HepG2 (cell line): ENCODE data around the gene AUTS2. TPM values are rescaled to one million over a fixed set of nuclear protein-coding genes. Genes with fewer than 3 reads are reported as not detected.

ENCODE experiments used
- ATAC-seq: fragments of 200-7000 bp; cut with Tn5 transposase; 3 replicates; pipeline ENCODE4 v1.9.1; 2020; ENCODE audit warnings: mild to moderate bottlenecking, moderate library complexity
- BruUV-seq: library from RNA; stranded (reverse); fragments of 400-500 nt; replicated peaks from 2 replicates; lab custom pipeline; 2021; lab: Mats Ljungman, UMichigan
- CTCF ChIA-PET: fragments of 300-600 bp; formaldehyde crosslinking; extraction: SDS; loops from one replicate; lab custom pipeline; 2021; ENCODE audit warnings: low total read pairs, inconsistent platforms, low intra/inter-chr PET ratio; lab: Yijun Ruan, JAX
- POLR2A ChIA-PET: fragments of 350-600 bp; sonication (Branson Sonifier 250); formaldehyde crosslinking; loops from one replicate; lab custom pipeline; 2020; ENCODE audit warnings: antibody characterized with exemption, inconsistent platforms; lab: Yijun Ruan, JAX
- DNase-seq: peaks from one replicate; pipeline ENCODE4 v3.0.0-alpha.2; 2015; ENCODE audit warnings: low spot score
- FAIRE-seq: peaks from 3 replicates; lab custom pipeline; 2011; peaks lifted over from hg19 to GRCh38; lab: Jason Lieb, UNC
- H2AFZ ChIP-seq: one replicate; pipeline ENCODE4 v1.6.1; 2011; ENCODE audit warnings: low read length, inconsistent platforms
- H3K27ac ChIP-seq: fragments of 300-600 bp; 3 replicates; pipeline ENCODE4 v1.8.0; 2011; ENCODE audit warnings: mixed run types, mild to moderate bottlenecking, mixed read lengths, low read length, inconsistent platforms; ENCODE audit not compliant: insufficient read depth; ENCODE audit errors: extremely low read length
- H3K27me3 ChIP-seq, 2 experiments: fragments of 200-600 bp in 1 of 2; 2 replicates in 1 of 2; 3 replicates in 1 of 2; pipeline versions ENCODE4 v1.6.0 to v1.8.0; 2011; ENCODE audit warnings: low read length in 2 of 2, mild to moderate bottlenecking in 2 of 2, moderate library complexity in 2 of 2, inconsistent platforms in 1 of 2; ENCODE audit not compliant: insufficient read depth in 2 of 2, control insufficient read depth in 1 of 2
- H3K36me3 ChIP-seq, 2 experiments: fragments of 200-600 bp in 1 of 2; replicated peaks in 1 of 2; 2 replicates in 1 of 2; 3 replicates in 1 of 2; pipeline versions ENCODE4 v1.5.1 to v1.8.0; 2011; ENCODE audit warnings: low read length in 2 of 2, inconsistent platforms in 1 of 2; ENCODE audit not compliant: insufficient read depth in 2 of 2, control insufficient read depth in 1 of 2
- H3K4me1 ChIP-seq: 2 replicates; pipeline ENCODE4 v1.5.1; 2012; ENCODE audit warnings: low read length, inconsistent platforms; ENCODE audit not compliant: insufficient read depth
- H3K4me2 ChIP-seq: 2 replicates; pipeline ENCODE4 v1.6.0; 2011; ENCODE audit warnings: low read depth, low read length, inconsistent platforms
- H3K4me3 ChIP-seq, 3 experiments: fragments of 200-600 bp in 1 of 3; sonication (generic), shearing (Covaris generic) in 1 of 3; replicated peaks in 1 of 3; 2 replicates each; pipeline ENCODE4 v1.5.1; 2011 to 2016; ENCODE audit warnings: low read length in 3 of 3, inconsistent platforms in 2 of 3, low read depth in 2 of 3, mild to moderate bottlenecking in 2 of 3, control low read depth in 1 of 3, mixed read lengths in 1 of 3; ENCODE audit not compliant: insufficient read depth in 1 of 3
- H3K79me2 ChIP-seq: one replicate; pipeline ENCODE4 v1.6.1; 2011; ENCODE audit warnings: low read length, inconsistent platforms; ENCODE audit not compliant: insufficient read depth
- H3K9ac ChIP-seq: 2 replicates; pipeline ENCODE4 v1.6.0; 2011; ENCODE audit warnings: mild to moderate bottlenecking, low read depth, low read length, inconsistent platforms; ENCODE audit not compliant: insufficient read depth
- H3K9me3 ChIP-seq: 2 replicates; pipeline ENCODE4 v1.5.1; 2012; ENCODE audit warnings: mild to moderate bottlenecking, low read length
- H4K20me1 ChIP-seq: 2 replicates; pipeline ENCODE4 v1.6.0; 2011; ENCODE audit warnings: inconsistent platforms, mild to moderate bottlenecking, low read length, moderate library complexity; ENCODE audit not compliant: insufficient read depth
- MEF2D ChIP-seq: sonication (generic); formaldehyde crosslinking; IDR thresholded peaks from 2 replicates; pipeline ENCODE4 v1.5.1; 2020; ENCODE audit warnings: mild to moderate bottlenecking, missing genetic modification reagents
- SMC3 ChIP-seq: IDR thresholded peaks from 2 replicates; pipeline ENCODE4 v1.6.1; 2011; ENCODE audit warnings: low read length, improper control_type of control experiment
- ZFP36L1 ChIP-seq: sonication (generic); formaldehyde crosslinking; IDR thresholded peaks from 2 replicates; pipeline ENCODE4 v1.8.0; 2022; ENCODE audit warnings: mild to moderate bottlenecking, missing genetic modification reagents, moderate library complexity
- ZNF234 ChIP-seq: sonication (generic); formaldehyde crosslinking; conservative IDR thresholded peaks from 2 replicates; pipeline ENCODE4 v1.5.1; 2020; ENCODE audit warnings: mild to moderate bottlenecking, missing genetic modification reagents
- ZNF513 ChIP-seq: sonication (generic); formaldehyde crosslinking; conservative IDR thresholded peaks from 2 replicates; pipeline ENCODE4 v1.5.0; 2020; ENCODE audit warnings: missing genetic modification reagents
- ZNF549 ChIP-seq: sonication (generic); formaldehyde crosslinking; IDR thresholded peaks from 2 replicates; pipeline ENCODE4 v1.5.0; 2020; ENCODE audit warnings: missing genetic modification reagents
- ZNF709 ChIP-seq: sonication (generic); formaldehyde crosslinking; IDR thresholded peaks from 2 replicates; pipeline ENCODE4 v1.5.0; 2020; ENCODE audit warnings: mild to moderate bottlenecking, missing genetic modification reagents
- WGBS: methylation state at CpG from one replicate; pipeline ENCODE4 v1.1.6; 2017; ENCODE audit warnings: low lambda C conversion rate; 5-methylcytosine and 5-hydroxymethylcytosine counted together
- in situ Hi-C: cut with HindIII; loops from 2 replicates; pipeline ENCODE4 v1.10.0; 2017; ENCODE audit warnings: low pct_unique_long_range_greater_than_20kb; ENCODE audit not compliant: extremely low pct_ligation_motif_present
- intact Hi-C: fragments of 100-400 bp; cut with micrococcal nuclease; formaldehyde crosslinking; loops from one replicate; pipeline ENCODE4 v1.10.0; 2022; ENCODE audit not compliant: unreplicated experiment
- polyA plus RNA-seq, 8 experiments: library from polyadenylated mRNA; depleted of rRNA in 3 of 8; stranded (reverse) in 7 of 8; unstranded in 1 of 8; fragments of >200 nt; fragmentation: Illumina TruSeq in 4 of 8; extraction: Trizol in 4 of 8; gene quantifications; 2 replicates each; pipeline versions ENCODE4 v1.2.1 to v1.2.3, GENCODE V29; 2011 to 2016; ENCODE audit warnings: low read depth in 4 of 8, missing spikeins in 1 of 8, mixed read lengths in 1 of 8; ENCODE audit not compliant: insufficient read depth in 1 of 8
- total RNA-seq, 5 experiments: library from RNA; depleted of rRNA; stranded (reverse); fragments of >200 nt; fragmentation: Illumina TruSeq; extraction: Trizol; gene quantifications; 2 replicates each; pipeline ENCODE4 v1.2.3, GENCODE V29; 2016; ENCODE audit warnings: low read depth in 1 of 5
- TF ChIP-seq, protein P1 (sequence below): sonication (generic); formaldehyde crosslinking; IDR thresholded peaks from 2 replicates; pipeline ENCODE4 v1.8.1; 2023; ENCODE audit warnings: mild to moderate bottlenecking, missing genetic modification reagents
- TF ChIP-seq, protein P2 (sequence below): sonication (generic); formaldehyde crosslinking; IDR thresholded peaks from 2 replicates; pipeline ENCODE4 v1.9.0; 2022; ENCODE audit warnings: low read depth, missing genetic modification reagents
- TF ChIP-seq, protein P3 (sequence below): sonication (generic); formaldehyde crosslinking; IDR thresholded peaks from 2 replicates; pipeline ENCODE4 v1.8.1; 2023; ENCODE audit warnings: mild to moderate bottlenecking, moderate library complexity, missing genetic modification reagents
- TF ChIP-seq, protein P4 (sequence below): sonication (generic); formaldehyde crosslinking; IDR thresholded peaks from 2 replicates; pipeline ENCODE4 v1.4.0; 2020; ENCODE audit warnings: mild to moderate bottlenecking, missing genetic modification reagents
- TF ChIP-seq, protein P5 (sequence below): IDR thresholded peaks from 2 replicates; pipeline ENCODE4 v1.6.1; 2016; ENCODE audit warnings: mild to moderate bottlenecking

AUTS2 gene
- total and polyA plus RNA-seq, 2 of the 13 experiments (the other 11 are each of a cell fraction or from before 2014, with no cell fraction given), result 0.38 TPM; not detected in 1

- POLR2A ChIA-PET, result no interaction called here
- FAIRE-seq, result no peak
- BruUV-seq, result no TSS peak
- Histone ChIP-seq H3K79me2 (no peaks in the 10 kb centered on the region), H3K27me3 (no peaks in the 10 kb centered on the region), H4K20me1 (no peaks in the 10 kb centered on the region), H3K4me1 (no peaks in the 10 kb centered on the region), H3K9me3 (no peaks in the 10 kb centered on the region), H2AFZ (no peak overlapping the region), H3K36me3 (no peaks in the 10 kb centered on the region), H3K4me3 (no peak overlapping the region), H3K27ac (no peak overlapping the region), H3K4me2 (no peak overlapping the region), H3K9ac (no peak overlapping the region)
- DNase-seq, result no peak
- ATAC-seq, result no peak
- CTCF ChIA-PET, result no interaction called here
- intact Hi-C loops, result no loop called here
- in situ Hi-C loops, result no loop called here
- WGBS, result 44% methylated on average over 1 of the region's 1 CpG
- TF ChIP-seq ZNF234 (CRISPR knock-in tag) (no peak), ZNF513 (CRISPR knock-in tag) (no peak), SMC3 (no peak), MEF2D (CRISPR knock-in tag) (no peak), ZNF709 (no peak), ZFP36L1 (no peak), ZNF549 (CRISPR knock-in tag) (no peak)
- TF ChIP-seq, protein P1, sequence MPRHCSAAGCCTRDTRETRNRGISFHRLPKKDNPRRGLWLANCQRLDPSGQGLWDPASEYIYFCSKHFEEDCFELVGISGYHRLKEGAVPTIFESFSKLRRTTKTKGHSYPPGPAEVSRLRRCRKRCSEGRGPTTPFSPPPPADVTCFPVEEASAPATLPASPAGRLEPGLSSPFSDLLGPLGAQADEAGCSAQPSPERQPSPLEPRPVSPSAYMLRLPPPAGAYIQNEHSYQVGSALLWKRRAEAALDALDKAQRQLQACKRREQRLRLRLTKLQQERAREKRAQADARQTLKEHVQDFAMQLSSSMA (CRISPR knock-in tag), result no peak
- TF ChIP-seq, protein P2, sequence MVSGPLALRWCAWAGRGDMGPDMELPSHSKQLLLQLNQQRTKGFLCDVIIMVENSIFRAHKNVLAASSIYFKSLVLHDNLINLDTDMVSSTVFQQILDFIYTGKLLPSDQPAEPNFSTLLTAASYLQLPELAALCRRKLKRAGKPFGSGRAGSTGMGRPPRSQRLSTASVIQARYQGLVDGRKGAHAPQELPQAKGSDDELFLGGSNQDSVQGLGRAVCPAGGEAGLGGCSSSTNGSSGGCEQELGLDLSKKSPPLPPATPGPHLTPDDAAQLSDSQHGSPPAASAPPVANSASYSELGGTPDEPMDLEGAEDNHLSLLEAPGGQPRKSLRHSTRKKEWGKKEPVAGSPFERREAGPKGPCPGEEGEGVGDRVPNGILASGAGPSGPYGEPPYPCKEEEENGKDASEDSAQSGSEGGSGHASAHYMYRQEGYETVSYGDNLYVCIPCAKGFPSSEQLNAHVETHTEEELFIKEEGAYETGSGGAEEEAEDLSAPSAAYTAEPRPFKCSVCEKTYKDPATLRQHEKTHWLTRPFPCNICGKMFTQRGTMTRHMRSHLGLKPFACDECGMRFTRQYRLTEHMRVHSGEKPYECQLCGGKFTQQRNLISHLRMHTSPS (CRISPR knock-in tag), result no peak
- TF ChIP-seq, protein P3, sequence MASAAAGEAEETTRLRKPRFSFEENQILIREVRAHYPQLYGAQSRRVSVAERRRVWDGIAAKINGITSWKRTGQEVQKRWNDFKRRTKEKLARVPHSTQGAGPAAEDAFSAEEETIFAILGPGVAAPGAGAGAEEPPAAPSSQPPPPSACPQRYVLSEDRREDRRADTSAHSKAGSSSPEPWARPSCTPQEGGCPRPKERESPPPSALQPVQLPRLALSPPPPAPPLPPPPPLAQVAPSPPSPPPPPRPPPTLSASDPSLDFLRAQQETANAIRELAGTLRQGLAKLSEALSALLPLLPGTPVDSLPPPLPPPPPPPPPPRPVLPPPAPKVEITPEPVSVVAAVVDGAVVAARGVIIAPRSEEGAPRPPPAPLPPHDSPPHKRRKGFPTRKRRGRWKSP (CRISPR knock-in tag), result no peak
- TF ChIP-seq, protein P4, sequence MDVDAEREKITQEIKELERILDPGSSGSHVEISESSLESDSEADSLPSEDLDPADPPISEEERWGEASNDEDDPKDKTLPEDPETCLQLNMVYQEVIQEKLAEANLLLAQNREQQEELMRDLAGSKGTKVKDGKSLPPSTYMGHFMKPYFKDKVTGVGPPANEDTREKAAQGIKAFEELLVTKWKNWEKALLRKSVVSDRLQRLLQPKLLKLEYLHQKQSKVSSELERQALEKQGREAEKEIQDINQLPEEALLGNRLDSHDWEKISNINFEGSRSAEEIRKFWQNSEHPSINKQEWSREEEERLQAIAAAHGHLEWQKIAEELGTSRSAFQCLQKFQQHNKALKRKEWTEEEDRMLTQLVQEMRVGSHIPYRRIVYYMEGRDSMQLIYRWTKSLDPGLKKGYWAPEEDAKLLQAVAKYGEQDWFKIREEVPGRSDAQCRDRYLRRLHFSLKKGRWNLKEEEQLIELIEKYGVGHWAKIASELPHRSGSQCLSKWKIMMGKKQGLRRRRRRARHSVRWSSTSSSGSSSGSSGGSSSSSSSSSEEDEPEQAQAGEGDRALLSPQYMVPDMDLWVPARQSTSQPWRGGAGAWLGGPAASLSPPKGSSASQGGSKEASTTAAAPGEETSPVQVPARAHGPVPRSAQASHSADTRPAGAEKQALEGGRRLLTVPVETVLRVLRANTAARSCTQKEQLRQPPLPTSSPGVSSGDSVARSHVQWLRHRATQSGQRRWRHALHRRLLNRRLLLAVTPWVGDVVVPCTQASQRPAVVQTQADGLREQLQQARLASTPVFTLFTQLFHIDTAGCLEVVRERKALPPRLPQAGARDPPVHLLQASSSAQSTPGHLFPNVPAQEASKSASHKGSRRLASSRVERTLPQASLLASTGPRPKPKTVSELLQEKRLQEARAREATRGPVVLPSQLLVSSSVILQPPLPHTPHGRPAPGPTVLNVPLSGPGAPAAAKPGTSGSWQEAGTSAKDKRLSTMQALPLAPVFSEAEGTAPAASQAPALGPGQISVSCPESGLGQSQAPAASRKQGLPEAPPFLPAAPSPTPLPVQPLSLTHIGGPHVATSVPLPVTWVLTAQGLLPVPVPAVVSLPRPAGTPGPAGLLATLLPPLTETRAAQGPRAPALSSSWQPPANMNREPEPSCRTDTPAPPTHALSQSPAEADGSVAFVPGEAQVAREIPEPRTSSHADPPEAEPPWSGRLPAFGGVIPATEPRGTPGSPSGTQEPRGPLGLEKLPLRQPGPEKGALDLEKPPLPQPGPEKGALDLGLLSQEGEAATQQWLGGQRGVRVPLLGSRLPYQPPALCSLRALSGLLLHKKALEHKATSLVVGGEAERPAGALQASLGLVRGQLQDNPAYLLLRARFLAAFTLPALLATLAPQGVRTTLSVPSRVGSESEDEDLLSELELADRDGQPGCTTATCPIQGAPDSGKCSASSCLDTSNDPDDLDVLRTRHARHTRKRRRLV (CRISPR knock-in tag), result no peak
- TF ChIP-seq, protein P5, sequence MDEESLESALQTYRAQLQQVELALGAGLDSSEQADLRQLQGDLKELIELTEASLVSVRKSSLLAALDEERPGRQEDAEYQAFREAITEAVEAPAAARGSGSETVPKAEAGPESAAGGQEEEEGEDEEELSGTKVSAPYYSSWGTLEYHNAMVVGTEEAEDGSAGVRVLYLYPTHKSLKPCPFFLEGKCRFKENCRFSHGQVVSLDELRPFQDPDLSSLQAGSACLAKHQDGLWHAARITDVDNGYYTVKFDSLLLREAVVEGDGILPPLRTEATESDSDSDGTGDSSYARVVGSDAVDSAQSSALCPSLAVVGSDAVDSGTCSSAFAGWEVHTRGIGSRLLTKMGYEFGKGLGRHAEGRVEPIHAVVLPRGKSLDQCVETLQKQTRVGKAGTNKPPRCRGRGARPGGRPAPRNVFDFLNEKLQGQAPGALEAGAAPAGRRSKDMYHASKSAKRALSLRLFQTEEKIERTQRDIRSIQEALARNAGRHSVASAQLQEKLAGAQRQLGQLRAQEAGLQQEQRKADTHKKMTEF, result no peak
Measured at GRCh38 chr7:70153933-70154332, 555.7 kb downstream of the AUTS2 start.
